ENCODE measurements around the gene YY1.
"Not testable (repeated sequence)": the region's sequence is repeated elsewhere in the genome, so short reads cannot be mapped to it uniquely, and the experiment has no call there.

The YY1 gene

GRCh38 chr14:100283984-100284881 lies 45.3 kb downstream of the YY1 start:
- no peak for DNase-seq

GRCh38 chr14:100285021-100285912 lies 46.3 kb downstream of the YY1 start:
- DNase-seq, result peak in 33 of 56 donors; percentile 22 to 80 (median 54)

- DNase-seq, result no peak
These were observed 47.0 kb downstream of the YY1 start for GRCh38 chr14:100285913-100286400.

GRCh38 chr14:100286484-100287191 lies 47.7 kb downstream of the YY1 start:
- DNase-seq, result no peak

GRCh38 chr14:100287202-100287997 lies 48.5 kb downstream of the YY1 start:
- DNase-seq, result no peak

GRCh38 chr14:100287998-100288295 lies 49.0 kb downstream of the YY1 start:
- not testable (repeated sequence) for DNase-seq

- no peak for DNase-seq
These were observed 49.6 kb downstream of the YY1 start for GRCh38 chr14:100288382-100289185.

- no peak for DNase-seq
These were observed 51.1 kb downstream of the YY1 start for GRCh38 chr14:100289916-100290606.

GRCh38 chr14:100290607-100291304 lies 51.8 kb downstream of the YY1 start:
- DNase-seq, result peak in 2 of 56 donors; percentile 35 to 41

- no peak for DNase-seq
These were observed 52.5 kb downstream of the YY1 start for GRCh38 chr14:100291305-100292075.

GRCh38 chr14:100292301-100292775 lies 53.4 kb downstream of the YY1 start:
- no peak for DNase-seq

GRCh38 chr14:100292776-100293461 lies 54.0 kb downstream of the YY1 start:
- DNase-seq, result no peak

GRCh38 chr14:100293497-100294212 lies 54.7 kb downstream of the YY1 start:
- DNase-seq, result no peak

- DNase-seq, result no peak
These were observed 55.4 kb downstream of the YY1 start for GRCh38 chr14:100294213-100294962.

- DNase-seq, result no peak
These were observed 56.0 kb downstream of the YY1 start for GRCh38 chr14:100294963-100295330.

All from nucleus accumbens (tissue), 56 donors.